Measurements from ENCODE around the gene HIVEP1. TPM values are rescaled to one million over a fixed set of nuclear protein-coding genes. Genes with fewer than 3 reads are reported as not detected.

The HIVEP1 gene
- polyA plus RNA-seq, 1 of the 3 experiments (the other 2 are of a cell fraction), result 7.7 TPM

- Histone ChIP-seq H3K4me2 (no peak overlapping the region), H4K20me1 (ENCODE audit: insufficient read depth) (no peaks in the 10 kb centered on the region), H3K27me3 (ENCODE audit: insufficient read depth) (no peaks in the 10 kb centered on the region), H3K4me1 (ENCODE audit: control insufficient read depth in 1 of 2, insufficient read depth in 2 of 2, low read depth in 1 of 2, low read length in 1 of 2) (peaks cover 0 to 4% of the 10 kb centered on the region in 2 experiments; a peak in 1 of 4 replicates), H3K9ac (no peak overlapping the region), H3K36me3 (replicated peaks in 1 of 2; ENCODE audit: control insufficient read depth in 1 of 2, insufficient read depth in 2 of 2, low read length in 1 of 2) (peaks cover 8 to 35% of the 10 kb centered on the region in 2 experiments), H3F3A (replicated peaks; ENCODE audit: insufficient read depth) (peaks cover 12% of the 10 kb centered on the region), H3K9me2 (no peaks in the 10 kb centered on the region), H3K4me3 (ENCODE audit: low read depth in 2 of 2, low read length in 1 of 2) (no peak overlapping the region), H3K79me2 (ENCODE audit: insufficient read depth) (peaks cover 4% of the 10 kb centered on the region; the same call in 1 of the 2 replicates), H2AFZ (ENCODE audit: low read depth) (no peak overlapping the region), H3K27ac (ENCODE audit: low read depth in 2 of 2, low read length in 1 of 2) (peak overlapping the region in 1 of 2 experiments; percentile 60; a peak in 2 of 4 replicates), H3K9me3 (no peaks in the 10 kb centered on the region)
- TF ChIP-seq TAF1 (IDR thresholded peaks at IDR 0.05; ENCODE audit: borderline replicate concordance, low read depth, low read length) (no peak), JUND (IDR thresholded peaks at IDR 0.05) (peak; percentile 40; the same call in 1 of the 2 replicates), FOSL2 (IDR thresholded peaks at IDR 0.05; ENCODE audit: borderline replicate concordance, low read depth) (peak; percentile 63), SMC3 (IDR thresholded peaks at IDR 0.05; ENCODE audit: low read depth, low read length) (no peak), RCOR1 (IDR thresholded peaks at IDR 0.05; ENCODE audit: low read length) (no peak), TCF12 (IDR thresholded peaks at IDR 0.05) (peak; percentile 6; the same call in 1 of the 2 replicates)
- TF ChIP-seq, protein P1, sequence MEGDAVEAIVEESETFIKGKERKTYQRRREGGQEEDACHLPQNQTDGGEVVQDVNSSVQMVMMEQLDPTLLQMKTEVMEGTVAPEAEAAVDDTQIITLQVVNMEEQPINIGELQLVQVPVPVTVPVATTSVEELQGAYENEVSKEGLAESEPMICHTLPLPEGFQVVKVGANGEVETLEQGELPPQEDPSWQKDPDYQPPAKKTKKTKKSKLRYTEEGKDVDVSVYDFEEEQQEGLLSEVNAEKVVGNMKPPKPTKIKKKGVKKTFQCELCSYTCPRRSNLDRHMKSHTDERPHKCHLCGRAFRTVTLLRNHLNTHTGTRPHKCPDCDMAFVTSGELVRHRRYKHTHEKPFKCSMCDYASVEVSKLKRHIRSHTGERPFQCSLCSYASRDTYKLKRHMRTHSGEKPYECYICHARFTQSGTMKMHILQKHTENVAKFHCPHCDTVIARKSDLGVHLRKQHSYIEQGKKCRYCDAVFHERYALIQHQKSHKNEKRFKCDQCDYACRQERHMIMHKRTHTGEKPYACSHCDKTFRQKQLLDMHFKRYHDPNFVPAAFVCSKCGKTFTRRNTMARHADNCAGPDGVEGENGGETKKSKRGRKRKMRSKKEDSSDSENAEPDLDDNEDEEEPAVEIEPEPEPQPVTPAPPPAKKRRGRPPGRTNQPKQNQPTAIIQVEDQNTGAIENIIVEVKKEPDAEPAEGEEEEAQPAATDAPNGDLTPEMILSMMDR (IDR thresholded peaks at IDR 0.05), result no peak
- POLR2A ChIA-PET, result no interaction called here
- no peak for DNase-seq
- CTCF ChIA-PET, result no interaction called here
- WGBS (ENCODE audit: low lambda C conversion rate), result 83% methylated on average over 6 of the region's 6 CpGs
Observed at GRCh38 chr6:12113190-12113577, 101.1 kb downstream of the HIVEP1 start.

- Histone ChIP-seq H3K9me2 (no peaks in the 10 kb centered on the region), H3K9ac (no peak overlapping the region), H3K27ac (ENCODE audit: low read depth in 2 of 2, low read length in 1 of 2) (no peak overlapping the region), H3F3A (replicated peaks; ENCODE audit: insufficient read depth) (peaks cover 12% of the 10 kb centered on the region), H3K9me3 (no peaks in the 10 kb centered on the region), H3K79me2 (ENCODE audit: insufficient read depth) (peaks cover 4% of the 10 kb centered on the region; the same call in 1 of the 2 replicates), H3K4me3 (ENCODE audit: low read depth in 2 of 2, low read length in 1 of 2) (no peak overlapping the region), H2AFZ (ENCODE audit: low read depth) (no peak overlapping the region), H3K4me1 (ENCODE audit: control insufficient read depth in 1 of 2, insufficient read depth in 2 of 2, low read depth in 1 of 2, low read length in 1 of 2) (peaks cover 0 to 4% of the 10 kb centered on the region in 2 experiments; a peak in 1 of 4 replicates), H4K20me1 (ENCODE audit: insufficient read depth) (no peaks in the 10 kb centered on the region), H3K36me3 (replicated peaks in 1 of 2; ENCODE audit: control insufficient read depth in 1 of 2, insufficient read depth in 2 of 2, low read length in 1 of 2) (peaks cover 8 to 39% of the 10 kb centered on the region in 2 experiments), H3K27me3 (ENCODE audit: insufficient read depth) (no peaks in the 10 kb centered on the region), H3K4me2 (no peak overlapping the region)
- over 99% methylated on average over 6 of the region's 6 CpGs for WGBS (ENCODE audit: low lambda C conversion rate)
- no peak for DNase-seq
- no peak for TF ChIP-seq USF1 (IDR thresholded peaks at IDR 0.05; ENCODE audit: borderline replicate concordance, low read depth)
- TF ChIP-seq JUND (IDR thresholded peaks at IDR 0.05), result no peak
- TF ChIP-seq MEF2A (IDR thresholded peaks at IDR 0.05; ENCODE audit: borderline replicate concordance, low read depth), result no peak
- TF ChIP-seq RCOR1 (IDR thresholded peaks at IDR 0.05; ENCODE audit: low read length), result no peak
- TF ChIP-seq TCF12 (IDR thresholded peaks at IDR 0.05), result no peak
- TF ChIP-seq, protein P2, sequence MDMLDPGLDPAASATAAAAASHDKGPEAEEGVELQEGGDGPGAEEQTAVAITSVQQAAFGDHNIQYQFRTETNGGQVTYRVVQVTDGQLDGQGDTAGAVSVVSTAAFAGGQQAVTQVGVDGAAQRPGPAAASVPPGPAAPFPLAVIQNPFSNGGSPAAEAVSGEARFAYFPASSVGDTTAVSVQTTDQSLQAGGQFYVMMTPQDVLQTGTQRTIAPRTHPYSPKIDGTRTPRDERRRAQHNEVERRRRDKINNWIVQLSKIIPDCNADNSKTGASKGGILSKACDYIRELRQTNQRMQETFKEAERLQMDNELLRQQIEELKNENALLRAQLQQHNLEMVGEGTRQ (IDR thresholded peaks at IDR 0.05; ENCODE audit: borderline replicate concordance, low read depth, low read length), result no peak
- no peak for TF ChIP-seq NRF1 (IDR thresholded peaks at IDR 0.05; ENCODE audit: low read depth, low read length)
- no peak for TF ChIP-seq ELF1 (IDR thresholded peaks at IDR 0.05)
- TF ChIP-seq TEAD4 (IDR thresholded peaks at IDR 0.05; ENCODE audit: borderline replicate concordance, insufficient read depth), result no peak
- POLR2A ChIA-PET, result no interaction called here
- CTCF ChIA-PET, result no interaction called here
Observed at GRCh38 chr6:12114055-12114503, 102.0 kb downstream of the HIVEP1 start.

Measured in SK-N-SH (cell line).